HG03565 (cell line): ENCODE data around the gene TREH.
"Not testable (repeated sequence)": the region's sequence is repeated elsewhere in the genome, so short reads cannot be mapped to it uniquely, and the experiment has no call there.

ENCODE experiments used
- ATAC-seq: cut with Tn5 transposase; IDR thresholded peaks from one replicate; pipeline ENCODE4 v1.9.1; 2021; ENCODE audit warnings: mild to moderate bottlenecking, moderate library complexity; ENCODE audit not compliant: unreplicated experiment

TREH gene

GRCh38 chr11:118679483-118679882 is at the start of gene TREH:
Gene TREH, minus strand, starts transcription at chr11:118679650. Its CDS starts 23 bp downstream, at chr11:118679627.
- no peak for ATAC-seq

GRCh38 chr11:118728112-118728511 is 48.7 kb upstream of the TREH start:
- not testable (repeated sequence) for ATAC-seq

GRCh38 chr11:118727721-118728066 is 48.2 kb upstream of the TREH start:
- ATAC-seq = not testable (repeated sequence)

GRCh38 chr11:118727001-118727720 is 47.7 kb upstream of the TREH start:
- not testable (repeated sequence) for ATAC-seq

- not testable (repeated sequence) for ATAC-seq
Measured at GRCh38 chr11:118721478-118722015, 42.1 kb upstream of the TREH start.

GRCh38 chr11:118720740-118721139 is 41.3 kb upstream of the TREH start:
- ATAC-seq = not testable (repeated sequence)

GRCh38 chr11:118720078-118720477 is 40.6 kb upstream of the TREH start:
- not testable (repeated sequence) for ATAC-seq

GRCh38 chr11:118718562-118718961 is 39.1 kb upstream of the TREH start:
- ATAC-seq = not testable (repeated sequence)

- not testable (repeated sequence) for ATAC-seq
Measured at GRCh38 chr11:118717733-118718132, 38.3 kb upstream of the TREH start.

- not testable (repeated sequence) for ATAC-seq
Measured at GRCh38 chr11:118717221-118717620, 37.8 kb upstream of the TREH start.

GRCh38 chr11:118715837-118716260 is 36.4 kb upstream of the TREH start:
- ATAC-seq = no peak

GRCh38 chr11:118715245-118715831 is 35.9 kb upstream of the TREH start:
- ATAC-seq = no peak

- no peak for ATAC-seq
Measured at GRCh38 chr11:118714816-118715215, 35.4 kb upstream of the TREH start.

GRCh38 chr11:118714416-118714815 is 35.0 kb upstream of the TREH start:
- ATAC-seq = not testable (repeated sequence)

- no peak for ATAC-seq
Measured at GRCh38 chr11:118708296-118708695, 28.8 kb upstream of the TREH start.

- no peak for ATAC-seq
Measured at GRCh38 chr11:118706546-118706825, 27.0 kb upstream of the TREH start.

GRCh38 chr11:118705791-118706545 is 26.5 kb upstream of the TREH start:
- ATAC-seq = no peak

GRCh38 chr11:118705111-118705741 is 25.8 kb upstream of the TREH start:
- ATAC-seq = no peak

GRCh38 chr11:118703563-118704106 is 24.2 kb upstream of the TREH start:
- ATAC-seq = no peak

- no peak for ATAC-seq
Measured at GRCh38 chr11:118699506-118700220, 20.2 kb upstream of the TREH start.
